K562 (cell line): Measurements from ENCODE around the gene KCNG4. TPM values are rescaled to one million over a fixed set of nuclear protein-coding genes. Genes with fewer than 3 reads are reported as not detected.

Source experiments
- ATAC-seq: fragments of 200-7000 bp; cut with Tn5 transposase; 3 replicates; pipeline ENCODE4 v1.9.1; 2020; ENCODE audit warnings: moderate library complexity
- BruUV-seq: library from RNA; stranded (reverse); fragments of 400-500 nt; replicated peaks from 2 replicates; lab custom pipeline; 2021; lab: Mats Ljungman, UMichigan
- CTCF ChIA-PET: fragments of 300-600 bp; formaldehyde crosslinking; extraction: SDS; loops from one replicate; lab custom pipeline; 2021; ENCODE audit warnings: low intra/inter-chr PET ratio; lab: Yijun Ruan, JAX
- POLR2A ChIA-PET: fragments of 300-600, 350-650 bp; sonication (Branson Sonifier 250); formaldehyde crosslinking; extraction: SDS; loops from one replicate; lab custom pipeline; 2021; ENCODE audit warnings: antibody characterized with exemption, inconsistent platforms; lab: Yijun Ruan, JAX
- DNase-seq, 4 experiments: peaks; one replicate each; pipeline versions ENCODE4 v3.0.0 to v3.0.0-alpha.2; 2011 to 2018; ENCODE audit warnings: low spot score in 3 of 4, mixed read lengths in 3 of 4; ENCODE audit errors: extremely low read depth in 1 of 4
- FAIRE-seq: peaks from 2 replicates; lab custom pipeline; 2011; peaks lifted over from hg19 to GRCh38; lab: Jason Lieb, UNC
- H2AFZ ChIP-seq: 2 replicates; pipeline ENCODE4 v1.6.0; 2011; ENCODE audit warnings: low read depth, low read length, control low read depth, inconsistent platforms
- H3K27ac ChIP-seq: fragments of 200-600 bp; 3 replicates; pipeline ENCODE4 v1.8.0; 2011; ENCODE audit warnings: low read depth, mild to moderate bottlenecking, control low read depth, inconsistent platforms, low read length, moderate library complexity, mixed read lengths; ENCODE audit errors: extremely low read depth
- H3K27me3 ChIP-seq, 2 experiments: fragments of 300-600 bp in 1 of 2; 2 replicates in 1 of 2; 3 replicates in 1 of 2; pipeline versions ENCODE4 v1.6.0 to v1.8.0; 2011; ENCODE audit warnings: inconsistent platforms in 2 of 2, low read length in 2 of 2, mild to moderate bottlenecking in 1 of 2, mixed read lengths in 1 of 2, moderate library complexity in 1 of 2; ENCODE audit not compliant: control insufficient read depth in 2 of 2, insufficient read depth in 2 of 2
- H3K36me3 ChIP-seq: fragments of 300-600 bp; 3 replicates; pipeline ENCODE4 v1.8.0; 2011; ENCODE audit warnings: mild to moderate bottlenecking, low read length, inconsistent platforms; ENCODE audit not compliant: control insufficient read depth, insufficient read depth
- H3K4me1 ChIP-seq, 2 experiments: fragments of 200-600 bp in 1 of 2; replicated peaks in 1 of 2; 2 replicates in 1 of 2; 3 replicates in 1 of 2; pipeline versions ENCODE4 v1.5.1 to v1.8.0; 2011; ENCODE audit warnings: inconsistent platforms in 2 of 2, low read length in 2 of 2, mild to moderate bottlenecking in 1 of 2, mixed read lengths in 1 of 2, moderate library complexity in 1 of 2; ENCODE audit not compliant: control insufficient read depth in 2 of 2, insufficient read depth in 2 of 2
- H3K4me2 ChIP-seq: 2 replicates; pipeline ENCODE4 v1.6.1; 2011; ENCODE audit warnings: low read length, control low read depth, inconsistent platforms, mixed read lengths; ENCODE audit not compliant: insufficient read depth
- H3K4me3 ChIP-seq: fragments of 200-600 bp; sonication (generic), shearing (Covaris generic); 2 replicates; pipeline ENCODE4 v1.5.1; 2016; ENCODE audit warnings: control low read depth, inconsistent platforms
- H3K79me2 ChIP-seq: fragments of 200-600 bp; 3 replicates; pipeline ENCODE4 v1.8.0; 2011; ENCODE audit warnings: low read length, inconsistent platforms; ENCODE audit not compliant: control insufficient read depth, insufficient read depth
- H3K9ac ChIP-seq, 2 experiments: 2 replicates each; pipeline versions ENCODE4 v1.6.0 to v1.6.1; 2011; ENCODE audit warnings: low read depth in 2 of 2, low read length in 2 of 2, control low read depth in 1 of 2, inconsistent platforms in 1 of 2, mild to moderate bottlenecking in 1 of 2, mixed read lengths in 1 of 2; ENCODE audit not compliant: insufficient read depth in 1 of 2
- H3K9me1 ChIP-seq: one replicate; pipeline ENCODE4 v1.6.0; 2011; ENCODE audit warnings: inconsistent platforms, mild to moderate bottlenecking, low read length, moderate library complexity; ENCODE audit not compliant: control insufficient read depth, insufficient read depth
- H3K9me3 ChIP-seq: replicated peaks from 2 replicates; pipeline ENCODE4 v1.5.1; 2011; ENCODE audit warnings: low read depth, low read length, inconsistent platforms; ENCODE audit not compliant: control insufficient read depth, insufficient read depth
- H4K20me1 ChIP-seq: replicated peaks from 2 replicates; pipeline ENCODE4 v1.6.1; 2011; ENCODE audit warnings: low read length, inconsistent platforms, mixed read lengths; ENCODE audit not compliant: control insufficient read depth, insufficient read depth
- CBX1 ChIP-seq: sonication (generic); IDR thresholded peaks from 2 replicates; pipeline ENCODE4 v1.6.1; 2016; ENCODE audit warnings: antibody characterized with exemption, low read depth, mild to moderate bottlenecking
- LARP7 ChIP-seq: fragments of 450-650 bp; IDR thresholded peaks from 2 replicates; pipeline ENCODE4 v1.6.1; 2016
- NELFE ChIP-seq: IDR thresholded peaks from 2 replicates; pipeline ENCODE4 v1.6.1; 2011; ENCODE audit warnings: mild to moderate bottlenecking; ENCODE audit not compliant: insufficient read depth, insufficient read length
- WGBS: fragments of 100-300 bp; shearing (Covaris generic); methylation state at CpG from one replicate; pipeline ENCODE4 v1.1.6; 2016; ENCODE audit warnings: low coverage, mixed read lengths; ENCODE audit not compliant: insufficient coverage; ENCODE audit errors: missing lambda C conversion rate; 5-methylcytosine and 5-hydroxymethylcytosine counted together
- in situ Hi-C: fragments of 300-500 bp; cut with MboI; formaldehyde crosslinking; loops from 4 replicates; pipeline ENCODE4 v1.15.0; 2018; ENCODE audit warnings: inconsistent platforms, mixed read lengths
- intact Hi-C: fragments of 100-400 bp; cut with micrococcal nuclease; formaldehyde crosslinking; loops from 2 replicates; pipeline ENCODE4 v1.14.2; 2022
- polyA plus RNA-seq, 8 experiments: library from polyadenylated mRNA; depleted of rRNA in 4 of 8; stranded (reverse) in 5 of 8; unstranded in 3 of 8; fragments of >200 nt; fragmentation: Nextera tagmentation in 2 of 8; fragmentation: Illumina TruSeq in 1 of 8; extraction: Ambion mirVana in 2 of 8; extraction: Trizol in 1 of 8; gene quantifications; 2 replicates each; pipeline versions ENCODE4 v1.2.1 to v1.2.3, GENCODE V29; 2011 to 2014; ENCODE audit warnings: inconsistent platforms in 1 of 8, missing spikeins in 1 of 8
- total RNA-seq, 7 experiments: library from RNA; depleted of rRNA in 6 of 7; stranded (reverse); fragments of >200 nt in 6 of 7; fragmentation: Illumina TruSeq in 2 of 7; extraction: Trizol in 2 of 7; gene quantifications; 2 replicates each; pipeline versions ENCODE4 v1.2.1 to v1.2.3, GENCODE V29; 2011 to 2021; ENCODE audit warnings: low replicate concordance in 1 of 7
- TF ChIP-seq, protein P1 (sequence below): fragments of 150-350 bp; IDR thresholded peaks from 2 replicates; pipeline ENCODE4 v1.6.1; 2014; ENCODE audit warnings: low read depth, mild to moderate bottlenecking, low read length, borderline replicate concordance
- TF ChIP-seq, protein P2 (sequence below), 2 experiments: fragments of 450-650 bp; formaldehyde crosslinking in 1 of 2; IDR thresholded peaks; 2 replicates each; pipeline versions ENCODE4 v1.4.0 to v1.6.1; 2014 to 2020; ENCODE audit warnings: mild to moderate bottlenecking in 2 of 2, borderline replicate concordance in 1 of 2, low read depth in 1 of 2

KCNG4 gene
- total and polyA plus RNA-seq, 9 of the 15 experiments (the other 6 are each of a cell fraction or from before 2014, with no cell fraction given): not detected

DNA sequence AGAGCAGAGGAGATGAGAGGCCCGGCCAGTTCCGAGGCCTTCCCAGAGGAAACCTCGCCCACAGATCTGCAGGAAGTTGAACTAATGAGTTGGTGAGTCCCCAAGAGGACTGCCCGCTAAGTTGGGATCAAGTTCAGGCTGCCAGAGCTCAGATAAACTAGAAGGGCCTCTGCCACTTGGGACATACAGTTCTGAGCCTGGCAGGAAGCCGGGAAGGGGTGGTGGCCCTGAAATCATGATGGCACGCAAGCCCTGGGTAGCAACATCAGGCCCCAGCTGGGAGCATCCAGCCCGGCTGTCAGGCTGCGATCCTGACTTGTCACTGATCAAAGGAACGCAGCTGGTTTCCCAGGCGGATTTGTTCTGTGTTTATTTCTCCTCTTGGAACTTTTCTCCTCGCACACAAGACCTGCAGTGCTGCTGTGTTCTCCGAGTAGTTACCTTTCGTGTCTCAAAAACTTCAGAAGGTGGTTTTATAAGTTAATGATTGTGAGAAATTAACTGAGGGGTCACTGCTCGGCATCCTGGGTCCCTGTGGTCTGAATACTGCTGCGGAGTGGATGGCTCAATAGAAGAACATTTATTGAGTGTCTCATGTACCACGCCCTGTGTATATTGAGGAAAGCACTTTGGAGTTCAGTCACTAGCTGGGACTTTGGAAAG is 46.9 kb upstream of the KCNG4 start:
- CTCF ChIA-PET: no interaction called here
- under 1% methylated on average over 16 of the region's 16 CpGs for WGBS
- Histone ChIP-seq H3K9ac (no peak overlapping the region), H3K36me3 (no peaks in the 10 kb centered on the region), H3K4me3 (no peak overlapping the region), H4K20me1 (peaks cover 8% of the 10 kb centered on the region), H2AFZ (no peak overlapping the region), H3K4me1 (no peaks in the 10 kb centered on the region), H3K9me1 (no peaks in the 10 kb centered on the region), H3K27ac (no peak overlapping the region), H3K27me3 (peaks cover 71 to 89% of the 10 kb centered on the region in 2 experiments), H3K4me2 (no peak overlapping the region), H3K9me3 (no peaks in the 10 kb centered on the region), H3K79me2 (no peaks in the 10 kb centered on the region)
- BruUV-seq: no TSS peak
- DNase-seq: no peak
- no peak for ATAC-seq
- intact Hi-C loops (no loop called here), in situ Hi-C loops (no loop called here)
- TF ChIP-seq, protein P1, sequence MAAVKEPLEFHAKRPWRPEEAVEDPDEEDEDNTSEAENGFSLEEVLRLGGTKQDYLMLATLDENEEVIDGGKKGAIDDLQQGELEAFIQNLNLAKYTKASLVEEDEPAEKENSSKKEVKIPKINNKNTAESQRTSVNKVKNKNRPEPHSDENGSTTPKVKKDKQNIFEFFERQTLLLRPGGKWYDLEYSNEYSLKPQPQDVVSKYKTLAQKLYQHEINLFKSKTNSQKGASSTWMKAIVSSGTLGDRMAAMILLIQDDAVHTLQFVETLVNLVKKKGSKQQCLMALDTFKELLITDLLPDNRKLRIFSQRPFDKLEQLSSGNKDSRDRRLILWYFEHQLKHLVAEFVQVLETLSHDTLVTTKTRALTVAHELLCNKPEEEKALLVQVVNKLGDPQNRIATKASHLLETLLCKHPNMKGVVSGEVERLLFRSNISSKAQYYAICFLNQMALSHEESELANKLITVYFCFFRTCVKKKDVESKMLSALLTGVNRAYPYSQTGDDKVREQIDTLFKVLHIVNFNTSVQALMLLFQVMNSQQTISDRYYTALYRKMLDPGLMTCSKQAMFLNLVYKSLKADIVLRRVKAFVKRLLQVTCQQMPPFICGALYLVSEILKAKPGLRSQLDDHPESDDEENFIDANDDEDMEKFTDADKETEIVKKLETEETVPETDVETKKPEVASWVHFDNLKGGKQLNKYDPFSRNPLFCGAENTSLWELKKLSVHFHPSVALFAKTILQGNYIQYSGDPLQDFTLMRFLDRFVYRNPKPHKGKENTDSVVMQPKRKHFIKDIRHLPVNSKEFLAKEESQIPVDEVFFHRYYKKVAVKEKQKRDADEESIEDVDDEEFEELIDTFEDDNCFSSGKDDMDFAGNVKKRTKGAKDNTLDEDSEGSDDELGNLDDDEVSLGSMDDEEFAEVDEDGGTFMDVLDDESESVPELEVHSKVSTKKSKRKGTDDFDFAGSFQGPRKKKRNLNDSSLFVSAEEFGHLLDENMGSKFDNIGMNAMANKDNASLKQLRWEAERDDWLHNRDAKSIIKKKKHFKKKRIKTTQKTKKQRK: no peak
- TF ChIP-seq NELFE (no peak), LARP7 (no peak), CBX1 (no peak)
- TF ChIP-seq, protein P2, sequence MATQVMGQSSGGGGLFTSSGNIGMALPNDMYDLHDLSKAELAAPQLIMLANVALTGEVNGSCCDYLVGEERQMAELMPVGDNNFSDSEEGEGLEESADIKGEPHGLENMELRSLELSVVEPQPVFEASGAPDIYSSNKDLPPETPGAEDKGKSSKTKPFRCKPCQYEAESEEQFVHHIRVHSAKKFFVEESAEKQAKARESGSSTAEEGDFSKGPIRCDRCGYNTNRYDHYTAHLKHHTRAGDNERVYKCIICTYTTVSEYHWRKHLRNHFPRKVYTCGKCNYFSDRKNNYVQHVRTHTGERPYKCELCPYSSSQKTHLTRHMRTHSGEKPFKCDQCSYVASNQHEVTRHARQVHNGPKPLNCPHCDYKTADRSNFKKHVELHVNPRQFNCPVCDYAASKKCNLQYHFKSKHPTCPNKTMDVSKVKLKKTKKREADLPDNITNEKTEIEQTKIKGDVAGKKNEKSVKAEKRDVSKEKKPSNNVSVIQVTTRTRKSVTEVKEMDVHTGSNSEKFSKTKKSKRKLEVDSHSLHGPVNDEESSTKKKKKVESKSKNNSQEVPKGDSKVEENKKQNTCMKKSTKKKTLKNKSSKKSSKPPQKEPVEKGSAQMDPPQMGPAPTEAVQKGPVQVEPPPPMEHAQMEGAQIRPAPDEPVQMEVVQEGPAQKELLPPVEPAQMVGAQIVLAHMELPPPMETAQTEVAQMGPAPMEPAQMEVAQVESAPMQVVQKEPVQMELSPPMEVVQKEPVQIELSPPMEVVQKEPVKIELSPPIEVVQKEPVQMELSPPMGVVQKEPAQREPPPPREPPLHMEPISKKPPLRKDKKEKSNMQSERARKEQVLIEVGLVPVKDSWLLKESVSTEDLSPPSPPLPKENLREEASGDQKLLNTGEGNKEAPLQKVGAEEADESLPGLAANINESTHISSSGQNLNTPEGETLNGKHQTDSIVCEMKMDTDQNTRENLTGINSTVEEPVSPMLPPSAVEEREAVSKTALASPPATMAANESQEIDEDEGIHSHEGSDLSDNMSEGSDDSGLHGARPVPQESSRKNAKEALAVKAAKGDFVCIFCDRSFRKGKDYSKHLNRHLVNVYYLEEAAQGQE (IDR thresholded peaks at IDR 0.05; ENCODE audit: borderline replicate concordance): no peak
- TF ChIP-seq, protein P2 (CRISPR knock-in tag; IDR thresholded peaks at IDR 0.05; ENCODE audit: low read depth): no peak
- FAIRE-seq: no peak
- POLR2A ChIA-PET: no interaction called here
